Activated CD8-positive, alpha-beta memory T cell treated with anti-CD3 and anti-CD28 coated beads, Interleukin-2, amount 50 U/mL, for 4 hours (primary cell): Measurements from ENCODE around the gene DYTN.
A peak's percentile ranks its signal among the peaks of the same experiment; 100 is the strongest.
"Not testable (repeated sequence)": the region's sequence is repeated elsewhere in the genome, so short reads cannot be mapped to it uniquely, and the experiment has no call there.

ENCODE experiments used
- DNase-seq: peaks from one replicate; pipeline ENCODE4 v3.0.0-alpha.2; 2020

DYTN gene

GRCh38 chr2:206718296-206718695 is at the start of gene DYTN:
TSS of gene DYTN (minus strand) at chr2:206718396. CDS start at chr2:206718279, 117 bp downstream.
- no peak for DNase-seq

DNA sequence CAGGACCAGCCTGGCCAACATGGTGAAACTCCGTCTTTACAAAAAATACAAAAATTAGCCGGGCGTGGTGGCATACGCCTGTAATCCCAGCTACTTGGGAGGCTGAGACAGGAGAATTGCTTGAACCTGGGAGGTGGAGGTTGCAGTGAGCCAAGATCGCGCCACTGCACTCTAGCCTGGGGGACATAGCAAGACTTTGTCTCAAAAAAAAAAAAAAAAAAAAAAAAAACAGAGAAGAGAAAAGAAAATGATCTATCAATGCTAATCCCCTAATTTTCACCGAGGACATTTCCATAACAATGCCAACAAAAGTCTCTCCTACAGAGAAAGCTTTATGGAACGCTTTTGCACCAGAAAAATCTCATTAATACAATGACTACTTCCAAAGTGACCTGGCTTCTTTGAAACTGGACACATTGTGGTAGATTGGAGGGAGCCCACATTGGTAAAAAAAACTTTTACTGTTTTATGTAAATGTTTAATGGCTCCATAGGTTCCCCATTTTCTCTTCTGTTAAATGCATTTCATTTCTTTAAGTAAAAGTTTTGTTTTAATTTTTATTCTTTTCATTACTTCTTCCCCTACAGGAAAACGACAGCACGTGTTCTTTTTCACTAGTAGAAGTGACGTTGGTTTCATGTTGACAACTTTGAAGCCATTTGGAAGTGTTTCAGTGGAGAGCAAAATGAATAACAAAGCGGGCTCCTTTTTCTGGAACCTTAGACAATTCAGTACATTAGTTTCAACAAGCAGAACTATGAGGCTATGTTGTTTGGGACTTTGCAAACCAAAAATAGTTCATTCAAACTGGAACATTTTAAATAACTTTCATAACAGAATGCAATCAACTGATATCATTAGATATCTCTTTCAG is 48.1 kb upstream of the DYTN start:
- DNase-seq = no peak

DNA sequence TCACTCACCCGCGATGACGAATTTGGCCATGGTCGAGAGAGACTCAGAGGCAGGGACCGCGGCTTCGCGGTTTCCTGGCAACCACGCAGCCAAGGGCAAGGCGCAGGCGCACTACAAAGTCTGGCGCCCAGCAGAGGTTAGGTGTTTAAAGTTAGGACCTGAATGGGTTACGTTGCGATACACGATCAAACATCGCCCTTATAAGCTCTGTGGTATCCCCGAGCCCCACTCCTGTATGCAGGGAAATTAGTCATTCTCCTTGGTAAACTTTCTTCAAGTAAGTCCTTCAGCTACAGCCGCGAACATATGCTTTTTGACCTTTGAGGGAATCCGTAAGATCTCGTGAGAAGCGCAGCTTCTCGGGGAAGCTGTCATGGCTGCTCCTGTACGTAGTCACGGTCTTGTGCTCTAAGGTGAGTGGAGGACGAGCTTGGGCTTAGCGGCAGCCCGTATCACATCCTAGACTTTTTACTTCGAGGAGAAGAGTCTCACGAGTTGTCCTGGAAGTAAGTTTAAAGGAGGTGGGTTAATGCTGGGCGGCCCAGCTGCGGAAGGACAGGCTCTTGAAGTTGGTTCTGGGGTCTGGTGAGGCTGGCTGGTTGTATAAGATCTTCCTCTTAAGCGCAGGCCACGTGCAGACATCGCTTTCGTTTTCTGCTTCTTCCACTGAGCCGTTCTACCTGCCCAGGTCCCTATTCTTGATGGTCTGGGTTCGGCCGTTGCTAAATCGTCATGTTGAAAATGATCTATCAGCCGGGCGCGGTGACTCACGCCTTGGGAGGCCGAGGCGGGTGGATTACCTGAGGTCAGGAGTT is 47.3 kb upstream of the DYTN start, which contains the start of the genes FASTKD2 and MDH1B:
TSS of gene FASTKD2 (plus strand) at position 365 of the 815 bp plus-strand sequence. CDS start 1,088 bp downstream, outside the sequence.
TSS of gene MDH1B (minus strand) at position 87 of the 815 bp plus-strand sequence. CDS start at position 30, 57 bp downstream.
- DNase-seq = peak; percentile 80

GRCh38 chr2:206764673-206765241 is 46.6 kb upstream of the DYTN start:
- DNase-seq = no peak

DNA sequence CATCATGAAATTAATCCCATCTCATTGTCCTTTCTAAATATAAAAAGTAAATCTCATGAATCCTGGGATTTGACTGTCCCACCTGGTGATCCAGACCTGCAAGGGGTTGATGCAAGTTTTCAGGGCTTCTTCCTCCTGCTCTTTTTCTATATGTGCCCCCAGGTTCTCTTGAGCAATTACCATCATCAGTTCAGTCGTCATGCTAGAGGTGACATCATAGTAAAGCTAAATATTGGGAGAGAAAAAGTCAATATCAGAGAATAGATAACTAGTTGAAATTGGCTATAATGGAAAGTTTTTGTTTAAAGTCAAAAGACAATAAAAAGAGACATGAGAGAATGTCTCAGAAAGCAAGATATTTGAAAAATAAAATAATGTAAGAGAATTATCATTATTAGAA is 38.6 kb upstream of the DYTN start:
- DNase-seq = no peak

DNA sequence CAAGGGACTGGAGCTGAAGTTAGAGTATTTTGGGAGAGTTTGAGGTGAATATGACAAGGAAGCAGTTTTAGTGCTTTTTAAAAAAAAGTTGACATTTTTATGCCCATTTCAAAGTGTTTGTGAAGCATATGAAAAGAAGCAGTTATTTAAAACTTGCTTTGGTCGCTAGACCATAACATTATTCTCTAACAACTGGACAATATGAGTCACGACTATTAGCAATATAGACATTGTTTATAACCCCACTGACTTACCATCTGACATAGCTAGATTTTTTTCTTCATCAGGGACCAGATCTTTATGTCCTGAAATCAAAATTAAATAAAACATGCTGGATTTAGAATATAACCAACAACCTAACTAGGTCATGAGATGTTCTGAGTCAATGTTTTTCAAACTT is 22.6 kb upstream of the DYTN start:
- no peak for DNase-seq

DNA sequence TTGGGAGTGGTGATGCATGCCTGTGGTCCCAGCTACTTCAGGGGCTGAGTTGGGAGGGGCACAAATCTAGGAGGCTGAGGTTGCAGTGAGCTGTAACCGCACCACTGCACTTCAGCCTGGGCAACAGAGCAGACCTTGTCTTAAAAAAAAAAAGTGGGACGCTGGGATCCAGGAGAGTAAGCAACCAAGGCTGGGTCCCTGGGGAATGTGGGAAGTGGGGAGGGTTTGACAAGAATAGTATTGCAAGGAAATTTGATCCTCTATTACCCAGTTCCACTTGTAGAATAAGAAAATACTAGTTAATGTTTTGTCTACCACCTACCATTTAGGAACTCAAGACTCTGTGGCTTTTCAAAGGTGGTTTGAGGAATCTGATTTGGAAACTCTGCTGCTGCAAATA is 21.1 kb upstream of the DYTN start:
- no peak for DNase-seq

DNA sequence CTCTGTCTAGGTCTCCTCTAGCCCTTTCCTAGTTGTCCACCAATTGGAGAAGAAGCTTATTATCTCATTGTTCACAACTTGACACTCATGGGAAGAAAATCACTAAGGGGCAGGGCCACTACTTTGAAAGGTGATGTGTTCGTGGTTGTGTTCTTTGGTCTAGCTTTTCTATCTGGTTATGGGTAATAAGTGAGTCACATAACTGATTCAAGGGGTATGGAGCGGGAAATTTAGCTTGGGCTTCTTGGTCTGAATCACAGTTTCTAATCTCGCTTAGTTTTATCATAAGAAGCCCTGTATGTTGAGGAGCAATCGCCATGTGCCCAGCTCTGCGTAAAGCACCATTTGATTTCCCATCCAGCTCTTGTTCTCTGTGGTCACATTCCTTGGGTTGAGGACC is 18.7 kb upstream of the DYTN start:
- no peak for DNase-seq

DNA sequence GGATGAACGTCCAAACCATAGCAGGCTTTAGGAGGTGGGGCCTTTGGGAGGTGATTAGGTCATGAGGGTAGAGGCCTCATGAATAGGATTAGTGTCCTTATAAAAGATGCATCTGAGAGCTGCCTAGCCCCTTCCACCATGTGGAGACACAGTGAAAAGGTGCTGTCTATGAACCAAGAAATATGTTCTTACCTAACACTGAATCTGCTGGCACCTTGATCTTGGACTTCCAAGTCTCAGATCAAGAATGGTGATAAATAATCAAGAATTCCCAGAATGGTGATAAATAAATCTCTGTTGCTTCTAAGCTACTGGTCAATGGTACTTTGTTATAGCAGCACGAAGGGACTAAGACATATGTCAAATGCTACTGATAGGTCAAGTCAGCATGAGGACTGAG is 15.1 kb upstream of the DYTN start:
- DNase-seq = no peak

- DNase-seq = no peak
These were observed 10.3 kb upstream of the DYTN start for GRCh38 chr2:206728277-206729199.

DNA sequence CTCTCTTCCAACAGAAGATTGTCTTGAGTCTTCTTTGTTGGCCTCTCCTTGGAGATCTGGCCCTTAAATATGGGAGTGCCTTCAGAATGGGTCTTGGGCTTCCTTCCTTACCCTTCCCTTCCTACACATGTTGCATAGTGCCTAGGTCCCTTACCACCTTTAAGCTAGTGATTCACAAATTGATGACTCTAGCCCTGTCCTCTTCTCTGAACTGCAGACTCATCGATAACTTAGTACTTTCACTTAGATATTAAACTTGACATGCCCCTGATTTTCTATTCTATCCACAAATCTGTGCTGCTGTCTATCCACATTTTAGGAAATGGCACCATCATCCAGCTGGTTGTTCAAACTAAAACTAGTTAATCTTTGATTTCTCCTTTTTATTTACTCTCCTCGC is 9.1 kb upstream of the DYTN start:
- no peak for DNase-seq

GRCh38 chr2:206723288-206723687 is 5.1 kb upstream of the DYTN start:
- DNase-seq = no peak

DNA sequence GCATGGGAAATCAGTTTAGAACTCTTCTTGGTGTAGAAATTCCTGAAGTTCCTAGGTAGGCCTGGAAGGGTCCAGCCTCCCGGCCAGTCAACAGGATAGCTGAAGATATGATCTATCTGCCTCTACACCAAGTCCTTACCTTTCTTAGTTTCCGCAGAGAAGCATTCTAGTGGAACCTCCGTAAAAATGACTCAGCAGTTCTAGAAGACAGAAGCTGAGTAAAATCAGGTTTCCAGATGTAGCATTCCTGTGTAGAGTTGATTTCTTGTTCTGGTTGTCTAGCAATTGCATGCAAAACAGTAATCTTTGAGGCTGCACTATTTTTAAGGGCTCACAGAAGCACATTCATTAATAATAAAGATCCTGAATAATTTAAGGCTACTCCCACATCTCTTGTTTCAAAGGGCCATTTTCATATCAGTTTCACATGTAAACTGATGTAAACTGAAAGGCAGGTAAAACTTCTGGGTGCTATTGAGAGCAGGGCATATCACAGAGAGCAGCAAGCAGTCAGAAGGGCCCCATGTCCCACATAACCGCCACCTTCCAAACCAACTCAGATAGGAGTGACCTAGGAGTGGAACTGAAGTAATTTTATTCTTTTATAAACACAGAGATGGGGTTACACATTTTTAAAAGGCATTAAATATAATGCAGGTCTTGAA is 3.2 kb upstream of the DYTN start:
- no peak for DNase-seq

- no peak for DNase-seq
These were observed 1.6 kb downstream of the DYTN start for GRCh38 chr2:206716623-206717022.

DNA sequence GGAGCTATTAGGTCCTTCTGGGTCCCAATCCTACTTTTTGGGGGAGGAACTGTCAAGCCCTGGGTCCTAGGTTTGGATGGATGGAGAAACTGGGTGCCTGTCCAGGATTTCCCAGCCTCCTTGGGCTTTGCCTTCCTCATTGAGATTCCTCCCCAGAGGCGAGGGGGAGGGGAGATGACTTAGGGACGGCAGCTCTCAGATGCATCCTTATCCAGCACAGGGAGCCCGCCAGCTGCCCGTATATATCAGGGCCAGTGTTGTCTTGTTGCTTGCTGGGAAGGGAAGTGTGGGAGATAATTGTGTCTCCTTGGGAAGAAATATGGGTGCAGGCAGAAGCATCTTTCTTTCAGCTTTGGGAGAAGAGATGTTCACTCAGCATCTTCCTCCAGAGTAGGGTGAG is 3.0 kb downstream of the DYTN start:
- DNase-seq = not testable (repeated sequence)

DNA sequence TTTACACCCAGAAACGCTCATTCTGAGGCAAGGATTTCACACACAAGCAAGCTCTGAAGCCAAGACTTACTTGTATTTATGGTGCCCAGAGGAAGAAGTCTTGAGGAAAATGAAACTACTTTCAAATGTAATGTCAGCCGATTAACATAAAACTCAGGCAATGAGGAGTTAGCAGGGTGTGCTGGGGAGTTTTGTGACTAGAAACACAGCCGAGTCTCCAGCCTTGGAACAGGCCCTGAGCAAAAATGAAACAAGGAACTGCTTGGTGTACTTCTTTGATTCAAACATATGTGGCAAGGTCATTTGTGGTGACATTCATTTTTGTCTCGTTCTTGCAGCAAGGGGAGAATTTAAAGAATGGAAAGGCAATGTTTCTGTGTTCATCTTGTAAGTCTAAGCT is 4.5 kb downstream of the DYTN start:
- DNase-seq = no peak

GRCh38 chr2:206708286-206708685 is 9.9 kb downstream of the DYTN start:
- DNase-seq = no peak

GRCh38 chr2:206707164-206707701 is 11.0 kb downstream of the DYTN start:
- DNase-seq = no peak

DNA sequence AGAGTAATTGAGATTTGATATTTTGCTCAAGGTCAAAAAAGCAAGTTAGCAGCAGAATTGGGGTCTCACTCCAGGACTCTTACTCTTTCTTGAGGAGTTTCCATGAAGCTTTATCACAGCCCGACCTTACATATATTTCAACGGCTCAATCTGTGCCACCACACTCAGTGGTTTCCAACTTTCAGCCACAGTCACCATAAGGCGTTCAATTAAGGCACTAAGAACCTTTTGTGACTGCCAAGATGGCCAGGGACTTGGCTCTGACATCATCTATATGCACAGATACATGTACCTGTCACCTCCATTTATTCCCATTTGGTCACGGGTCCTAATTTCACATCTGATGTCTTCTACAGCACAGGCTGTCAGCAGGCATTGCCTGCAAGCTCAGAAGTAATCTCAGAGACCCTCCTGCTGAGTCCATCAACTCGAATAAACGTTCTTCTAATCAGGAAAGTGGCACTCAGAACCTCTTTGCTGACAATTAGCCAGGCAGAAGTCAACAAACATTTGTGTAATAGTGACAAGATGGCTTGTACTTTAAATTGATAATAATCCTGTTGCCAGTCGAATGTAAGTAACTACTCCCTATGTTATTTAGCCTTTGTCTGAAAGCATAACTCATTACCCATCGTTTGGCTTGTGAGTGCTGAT is 16.1 kb downstream of the DYTN start:
- DNase-seq = no peak

DNA sequence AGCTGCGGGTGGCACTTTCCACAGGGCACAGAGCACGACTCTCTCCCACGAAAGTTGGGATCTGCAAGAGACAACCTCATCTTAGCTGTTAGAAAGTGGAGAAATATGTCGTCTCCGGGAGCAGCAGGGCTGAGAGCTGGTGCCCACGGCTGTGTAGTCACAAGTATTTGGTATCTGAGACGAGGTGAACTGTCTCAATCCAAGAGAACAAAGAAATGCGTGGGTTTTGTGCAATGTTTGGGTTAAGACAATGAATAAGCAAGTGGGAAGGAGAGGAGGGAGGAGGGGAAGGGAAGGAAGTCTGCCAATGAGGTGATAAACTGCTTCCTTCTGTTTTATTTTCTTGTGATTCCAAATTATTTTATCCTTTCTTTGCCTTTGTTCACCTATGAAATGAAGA is 18.0 kb downstream of the DYTN start:
- no peak for DNase-seq

DNA sequence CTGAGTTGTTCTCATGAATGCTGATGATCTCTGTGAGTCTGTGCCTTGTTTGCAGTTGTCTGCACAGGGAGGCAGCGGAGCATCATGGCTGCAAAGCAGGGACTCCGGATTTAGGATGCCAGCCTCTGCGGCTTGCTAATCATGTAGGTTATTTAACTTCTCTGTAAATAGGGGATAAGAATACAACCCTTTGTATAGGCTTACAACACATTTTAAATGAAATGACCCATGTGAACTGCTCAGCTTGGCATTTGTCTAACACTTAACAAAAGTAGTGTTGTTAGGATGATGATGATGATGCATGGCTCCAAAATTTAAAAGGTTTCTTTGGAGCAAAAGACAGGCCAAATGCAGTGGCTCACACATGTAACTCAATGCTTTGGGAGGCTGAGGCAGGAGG is 19.4 kb downstream of the DYTN start:
- DNase-seq = no peak
